HTERT RPE-1 (cell line): ENCODE measurements around the gene LAMA1.

Experiments used
- in situ Hi-C: fragments of 300-500 bp; cut with MboI; formaldehyde crosslinking; loops from 4 replicates; pipeline ENCODE4 v1.14.3; 2020; ENCODE audit warnings: low sequenced_read_pairs

The LAMA1 gene

DNA sequence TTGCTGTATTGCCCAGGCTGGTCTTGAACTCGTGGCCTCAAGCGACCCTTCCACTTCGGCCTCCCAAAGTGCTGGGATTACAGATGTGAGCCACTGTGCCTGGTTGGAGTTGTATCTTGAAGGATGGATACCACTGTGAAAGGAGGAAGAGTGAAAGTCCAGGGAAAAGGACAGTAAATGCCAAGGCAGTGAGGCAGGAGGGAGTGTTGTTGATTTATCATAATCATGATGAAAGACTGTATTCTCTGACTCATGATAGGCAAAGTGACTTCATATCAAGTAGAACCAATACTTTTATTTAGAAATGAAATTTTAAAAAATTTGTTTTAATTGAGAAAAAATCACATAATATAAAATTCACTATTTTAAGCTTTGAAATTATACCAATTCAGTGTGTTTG, 225.8 kb downstream of the LAMA1 start:
- in situ Hi-C loops, result no loop called here
